OCI-LY7 (cell line): ENCODE results near the gene NABP2. TPM values are rescaled to one million over a fixed set of nuclear protein-coding genes. Genes with fewer than 3 reads are reported as not detected.
A peak's percentile ranks its signal among the peaks of the same experiment; 100 is the strongest.
"Not testable (repeated sequence)": the region's sequence is repeated elsewhere in the genome, so short reads cannot be mapped to it uniquely, and the experiment has no call there.

Source experiments
- BruUV-seq: library from RNA; stranded (reverse); fragments of 400-500 nt; replicated peaks from 2 replicates; lab custom pipeline; 2021; lab: Mats Ljungman, UMichigan
- CTCF ChIA-PET: fragments of 300-600 bp; sonication (Branson Sonifier 250); formaldehyde crosslinking; loops from one replicate; lab custom pipeline; 2022; ENCODE audit warnings: antibody characterized with exemption; ENCODE audit not compliant: unreplicated experiment; lab: Charles Lee
- POLR2A ChIA-PET: fragments of 300-600 bp; sonication (Branson Sonifier 250); formaldehyde crosslinking; loops from one replicate; lab custom pipeline; 2022; ENCODE audit warnings: antibody characterized with exemption; lab: Charles Lee
- DNase-seq: peaks from one replicate; pipeline ENCODE4 v3.0.0-alpha.2; 2015; ENCODE audit warnings: low spot score
- H2AFZ ChIP-seq: fragments of 200-600 bp; sonication (generic), shearing (Covaris generic); 2 replicates; pipeline ENCODE4 v1.6.1; 2014; ENCODE audit warnings: mild to moderate bottlenecking, antibody characterized with exemption, low read length, moderate library complexity
- H3K27ac ChIP-seq: fragments of 200-600 bp; sonication (generic); 2 replicates; pipeline ENCODE4 v1.5.1; 2014; ENCODE audit warnings: mixed run types, low read depth, mild to moderate bottlenecking, moderate library complexity, low read length, inconsistent platforms; ENCODE audit not compliant: poor library complexity, severe bottlenecking
- H3K36me3 ChIP-seq: fragments of 200-600 bp; sonication (generic); 2 replicates; pipeline ENCODE4 v1.6.1; 2014; ENCODE audit warnings: mild to moderate bottlenecking, antibody characterized with exemption, low read length, moderate library complexity, mixed read lengths; ENCODE audit not compliant: insufficient read depth
- H3K4me1 ChIP-seq: fragments of 200-600 bp; sonication (generic); 2 replicates; pipeline ENCODE4 v1.5.1; 2014; ENCODE audit warnings: mild to moderate bottlenecking, low read length; ENCODE audit not compliant: insufficient read depth, poor library complexity, severe bottlenecking
- H3K4me2 ChIP-seq: fragments of 200-600 bp; sonication (generic); 2 replicates; pipeline ENCODE4 v1.6.1; 2014; ENCODE audit warnings: mild to moderate bottlenecking, low read length
- H3K4me3 ChIP-seq: fragments of 200-600 bp; sonication (generic); 2 replicates; pipeline ENCODE4 v1.5.1; 2014; ENCODE audit warnings: mild to moderate bottlenecking, low read depth, low read length; ENCODE audit not compliant: poor library complexity, severe bottlenecking
- H3K79me2 ChIP-seq: fragments of 200-600 bp; sonication (generic); 2 replicates; pipeline ENCODE4 v1.6.1; 2016; ENCODE audit warnings: low read depth, mild to moderate bottlenecking, low read length, moderate library complexity, mixed read lengths; ENCODE audit not compliant: insufficient read depth
- H3K9me2 ChIP-seq: fragments of 200-600 bp; sonication (generic); 2 replicates; pipeline ENCODE4 v1.6.1; 2016; ENCODE audit warnings: mild to moderate bottlenecking, low read length, mixed read lengths; ENCODE audit not compliant: insufficient read depth
- H3K9me3 ChIP-seq: fragments of 200-600 bp; sonication (generic); 2 replicates; pipeline ENCODE4 v1.6.1; 2014; ENCODE audit warnings: mild to moderate bottlenecking, mixed run types, low read length, mixed read lengths
- H4K20me1 ChIP-seq: fragments of 200-600 bp; sonication (generic); 2 replicates; pipeline ENCODE4 v1.6.1; 2014; ENCODE audit warnings: mild to moderate bottlenecking, antibody characterized with exemption, low read length, moderate library complexity, mixed read lengths; ENCODE audit not compliant: insufficient read depth
- CTCF ChIP-seq: fragments of 200-600 bp; sonication (generic); conservative IDR thresholded peaks from 2 replicates; pipeline ENCODE4 v1.5.1; 2014; ENCODE audit warnings: mild to moderate bottlenecking, antibody characterized with exemption, low read length, moderate library complexity, mixed read lengths
- EZH2phosphoT487 ChIP-seq: fragments of 200-600 bp; sonication (generic); IDR thresholded peaks from 2 replicates; pipeline ENCODE4 v1.6.1; 2018; ENCODE audit warnings: low read depth, borderline replicate concordance, mild to moderate bottlenecking, mixed run types, antibody characterized with exemption, low read length, moderate library complexity, mixed read lengths
- intact Hi-C: fragments of 100-400 bp; cut with micrococcal nuclease; formaldehyde crosslinking; loops from one replicate; pipeline ENCODE4 v1.10.0; 2022; ENCODE audit not compliant: unreplicated experiment
- total RNA-seq, 2 experiments: library from RNA; depleted of rRNA in 1 of 2; stranded (reverse); fragments of >200 nt in 1 of 2; shearing (Covaris generic) in 1 of 2; gene quantifications; 2 replicates each; pipeline ENCODE4 v1.2.3, GENCODE V29; 2014 to 2022

NABP2 gene
- total RNA-seq, 2 experiments from 2014 or later = 37.5 to 61.1 TPM

GRCh38 chr12:56271031-56271430, 46.9 kb downstream of the NABP2 start:
- TF ChIP-seq EZH2phosphoT487 (no peak), CTCF (peak; percentile 82)
- H3K36me3 ChIP-seq = peaks cover 63% of the 10 kb centered on the region

GRCh38 chr12:56272468-56272867, 48.3 kb downstream of the NABP2 start:
- BruUV-seq, H3K79me2 ChIP-seq, intact Hi-C loops, DNase-seq, H3K4me1 ChIP-seq, H3K9me2 ChIP-seq, H3K9me3 ChIP-seq, H2AFZ ChIP-seq, H4K20me1 ChIP-seq, CTCF ChIA-PET, H3K4me3 ChIP-seq, H3K27ac ChIP-seq, H3K4me2 ChIP-seq: not testable (repeated sequence)
- H3K36me3 ChIP-seq = peaks cover 75% of the 10 kb centered on the region
- POLR2A ChIA-PET = interaction anchor here (0.7 kb wide), 1 partner anchor 198 kb away, joined by 4 read pairs; no protein-coding TSS in a partner anchor

More at GRCh38 chr12:56271031-56271430, 46.9 kb downstream of the NABP2 start:
- Histone ChIP-seq H3K9me3 (no peaks in the 10 kb centered on the region), H2AFZ (no peak overlapping the region), H3K27ac (no peak overlapping the region), H3K4me2 (no peak overlapping the region), H4K20me1 (no peaks in the 10 kb centered on the region), H3K9me2 (no peaks in the 10 kb centered on the region), H3K4me3 (no peak overlapping the region), H3K79me2 (no peaks in the 10 kb centered on the region), H3K4me1 (peaks cover 12% of the 10 kb centered on the region)
- BruUV-seq = no TSS peak
- ChIA-PET CTCF (no interaction called here), POLR2A (no interaction called here)
- peak; percentile 51 for DNase-seq
- intact Hi-C loops = no loop called here

DNA sequence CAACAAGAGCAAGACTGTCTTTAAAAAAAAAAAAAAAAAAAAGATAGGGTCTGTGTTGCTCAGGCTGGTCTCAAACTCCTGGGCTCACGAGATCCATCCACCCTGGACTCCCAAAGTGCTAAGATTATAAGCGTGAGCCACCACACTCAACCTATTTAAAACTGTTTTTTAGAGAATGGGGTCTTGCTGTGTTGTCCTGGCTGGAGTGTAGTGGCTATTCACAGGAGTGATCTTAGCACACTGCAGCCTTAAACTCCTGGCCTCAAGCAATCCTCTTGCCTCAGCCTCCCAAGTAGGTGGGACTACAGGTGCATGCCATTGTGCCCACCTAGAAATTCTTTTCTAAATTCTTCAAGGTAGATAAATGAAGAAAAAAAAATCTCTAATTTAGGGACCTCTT, 50.2 kb downstream of the NABP2 start:
- intact Hi-C loops = no loop called here
- peaks cover 93% of the 10 kb centered on the region for H3K36me3 ChIP-seq
- no peaks in the 10 kb centered on the region for H4K20me1 ChIP-seq
- DNase-seq = no peak
- H3K9me2 ChIP-seq = no peaks in the 10 kb centered on the region
- TF ChIP-seq EZH2phosphoT487 = no peak
- no peak for TF ChIP-seq CTCF
- H2AFZ ChIP-seq = no peak overlapping the region
- CTCF ChIA-PET = no interaction called here
- H3K27ac ChIP-seq = no peak overlapping the region
- no TSS peak for BruUV-seq
- no peaks in the 10 kb centered on the region for H3K9me3 ChIP-seq
- no peaks in the 10 kb centered on the region for H3K79me2 ChIP-seq
- H3K4me2 ChIP-seq = no peak overlapping the region
- POLR2A ChIA-PET = no interaction called here
- no peak overlapping the region for H3K4me3 ChIP-seq
- no peaks in the 10 kb centered on the region for H3K4me1 ChIP-seq
